GM12878 (cell line): ENCODE results near the gene NUDCD2. TPM values are rescaled to one million over a fixed set of nuclear protein-coding genes. Genes with fewer than 3 reads are reported as not detected.

Experiments
- ATAC-seq: fragments of 200-7000 bp; cut with Tn5 transposase; 3 replicates; pipeline ENCODE4 v1.9.1; 2020; ENCODE audit warnings: mild to moderate bottlenecking, moderate library complexity
- BruUV-seq: library from RNA; stranded (reverse); fragments of 400-500 nt; replicated peaks from 2 replicates; lab custom pipeline; 2021; lab: Mats Ljungman, UMichigan
- CTCF ChIA-PET: fragments of 300-600 bp; sonication (Branson Sonifier 250); formaldehyde crosslinking; extraction: SDS; loops from one replicate; lab custom pipeline; 2021; ENCODE audit warnings: inconsistent platforms; lab: Yijun Ruan, JAX
- POLR2A ChIA-PET: fragments of 350-600 bp; formaldehyde crosslinking; extraction: SDS; loops from one replicate; lab custom pipeline; 2021; ENCODE audit warnings: inconsistent platforms; lab: Charles Lee
- RAD21 ChIA-PET: fragments of 300-600 bp; sonication (Branson Sonifier 250); formaldehyde crosslinking; loops from one replicate; lab custom pipeline; 2023; ENCODE audit warnings: antibody characterized with exemption; ENCODE audit not compliant: unreplicated experiment; lab: Charles Lee
- SMC1A ChIA-PET: fragments of 300-600 bp; sonication (Branson Sonifier 250); formaldehyde crosslinking; loops from one replicate; lab custom pipeline; 2023; ENCODE audit not compliant: unreplicated experiment, uncharacterized antibody; lab: Charles Lee
- DNase-seq: peaks from one replicate; pipeline ENCODE4 v3.0.0-alpha.2; 2011; ENCODE audit warnings: low read depth, low spot score
- FAIRE-seq: peaks from 3 replicates; lab custom pipeline; 2011; peaks lifted over from hg19 to GRCh38; lab: Jason Lieb, UNC
- H2AFZ ChIP-seq: 2 replicates; pipeline ENCODE4 v1.6.0; 2011; ENCODE audit warnings: low read depth, low read length, control low read depth; ENCODE audit not compliant: control insufficient read depth
- H3K27ac ChIP-seq: 2 replicates; pipeline ENCODE4 v1.5.1; 2011; ENCODE audit warnings: control low read depth; ENCODE audit not compliant: control insufficient read depth, insufficient read depth
- H3K27me3 ChIP-seq, 2 experiments: replicated peaks in 1 of 2; 2 replicates each; pipeline versions ENCODE4 v1.6.0 to v1.6.1; 2011; ENCODE audit warnings: low read length in 1 of 2; ENCODE audit not compliant: control insufficient read depth in 2 of 2, insufficient read depth in 2 of 2
- H3K36me3 ChIP-seq, 2 experiments: 2 replicates each; pipeline ENCODE4 v1.5.1; 2011; ENCODE audit warnings: low read length in 1 of 2; ENCODE audit not compliant: control insufficient read depth in 2 of 2, insufficient read depth in 2 of 2
- H3K4me1 ChIP-seq: 2 replicates; pipeline ENCODE4 v1.6.1; 2011; ENCODE audit warnings: mild to moderate bottlenecking, low read length, moderate library complexity, mixed read lengths; ENCODE audit not compliant: control insufficient read depth, insufficient read depth
- H3K4me2 ChIP-seq: 2 replicates; pipeline ENCODE4 v1.6.0; 2011; ENCODE audit warnings: control low read depth; ENCODE audit not compliant: control insufficient read depth, insufficient read depth
- H3K4me3 ChIP-seq: fragments of 200-600 bp; sonication (generic); 2 replicates; pipeline ENCODE4 v1.5.1; 2016
- H3K79me2 ChIP-seq: 2 replicates; pipeline ENCODE4 v1.6.0; 2011; ENCODE audit warnings: low read length; ENCODE audit not compliant: control insufficient read depth, insufficient read depth
- H3K9ac ChIP-seq: 2 replicates; pipeline ENCODE4 v1.8.0; 2011; ENCODE audit warnings: low read length, control low read depth, mixed read lengths; ENCODE audit not compliant: control insufficient read depth, insufficient read depth
- H3K9me3 ChIP-seq: replicated peaks from 3 replicates; pipeline ENCODE4 v1.5.1; 2011; ENCODE audit warnings: mild to moderate bottlenecking, low read length; ENCODE audit not compliant: control insufficient read depth, insufficient read depth
- H4K20me1 ChIP-seq: 2 replicates; pipeline ENCODE4 v1.6.0; 2011; ENCODE audit not compliant: control insufficient read depth, insufficient read depth
- KDM1A ChIP-seq: fragments of 200-600 bp; sonication (generic); IDR thresholded peaks from 2 replicates; pipeline ENCODE4 v1.6.1; 2016; ENCODE audit warnings: borderline replicate concordance
- KLF5 ChIP-seq: fragments of 450-650 bp; IDR thresholded peaks from 2 replicates; pipeline ENCODE4 v1.6.1; 2014; ENCODE audit warnings: mild to moderate bottlenecking; ENCODE audit not compliant: partially characterized antibody
- MXI1 ChIP-seq: fragments of 150-350 bp; IDR thresholded peaks from 2 replicates; pipeline ENCODE4 v1.6.1; 2011; ENCODE audit warnings: low read depth, mild to moderate bottlenecking, inconsistent platforms, low read length, improper control_type of control experiment
- POLR2AphosphoS2 ChIP-seq: IDR thresholded peaks from 2 replicates; pipeline ENCODE4 v1.6.1; 2011; ENCODE audit warnings: low read depth, mild to moderate bottlenecking, low read length, improper control_type of control experiment, moderate library complexity
- POLR2AphosphoS5 ChIP-seq: IDR thresholded peaks from 2 replicates; pipeline ENCODE4 v1.6.1; 2011; ENCODE audit warnings: mild to moderate bottlenecking, low read length, inconsistent platforms
- RCOR1 ChIP-seq: conservative IDR thresholded peaks from 2 replicates; pipeline ENCODE4 v1.6.1; 2012; ENCODE audit warnings: low read depth, low read length, improper control_type of control experiment
- RUNX3 ChIP-seq: IDR thresholded peaks from 2 replicates; pipeline ENCODE4 v1.6.1; 2012; ENCODE audit warnings: low read length, inconsistent platforms
- STAT3 ChIP-seq: IDR thresholded peaks from 2 replicates; pipeline ENCODE4 v1.6.1; 2011; ENCODE audit warnings: low read depth, low read length, improper control_type of control experiment
- SUZ12 ChIP-seq: fragments of 200-600 bp; sonication (generic); IDR thresholded peaks from one replicate; pipeline ENCODE4 v1.6.1; 2018; ENCODE audit warnings: antibody characterized with exemption, mild to moderate bottlenecking; ENCODE audit not compliant: unreplicated experiment
- TCF7 ChIP-seq: IDR thresholded peaks from 2 replicates; pipeline ENCODE4 v1.6.1; 2014; ENCODE audit warnings: antibody characterized with exemption, borderline replicate concordance
- YY1 ChIP-seq: IDR thresholded peaks from 2 replicates; pipeline ENCODE4 v1.6.1; 2011; ENCODE audit warnings: low read depth, mild to moderate bottlenecking, low read length
- ZNF217 ChIP-seq: fragments of 450-650 bp; IDR thresholded peaks from 2 replicates; pipeline ENCODE4 v1.6.1; 2017; ENCODE audit warnings: antibody characterized with exemption, mild to moderate bottlenecking
- in situ Hi-C: fragments of 300-500 bp; cut with MboI; formaldehyde crosslinking; loops from 9 replicates; pipeline ENCODE4 v1.14.3; 2018; ENCODE audit warnings: mixed read lengths
- intact Hi-C: fragments of 100-400 bp; cut with micrococcal nuclease; formaldehyde crosslinking; loops from one replicate; pipeline ENCODE4 v1.14.2; 2022; ENCODE audit not compliant: unreplicated experiment
- polyA plus RNA-seq, 11 experiments: library from polyadenylated mRNA; depleted of rRNA in 4 of 11; unstranded in 6 of 11; stranded (reverse) in 5 of 11; fragments of >200 nt; fragmentation: Nextera tagmentation in 4 of 11; fragmentation: Illumina TruSeq in 1 of 11; extraction: Ambion mirVana in 4 of 11; extraction: Trizol in 1 of 11; gene quantifications; 1 replicate in 1 of 11; 2 replicates in 10 of 11; pipeline versions ENCODE4 v1.2.1 to v1.2.3, GENCODE V29; 2011 to 2016; ENCODE audit warnings: inconsistent platforms in 2 of 11, missing spikeins in 2 of 11, low read depth in 1 of 11
- total RNA-seq, 4 experiments: library from RNA; depleted of rRNA in 3 of 4; stranded (reverse); fragments of >200 nt in 3 of 4; fragmentation: Illumina TruSeq in 1 of 4; extraction: Trizol in 1 of 4; gene quantifications; 2 replicates each; pipeline versions ENCODE4 v1.2.1 to v1.2.3, GENCODE V29; 2013 to 2021
- TF ChIP-seq, protein P1 (sequence below): IDR thresholded peaks from 2 replicates; pipeline ENCODE4 v1.6.1; 2011; ENCODE audit warnings: low read depth, low read length, improper control_type of control experiment, borderline replicate concordance
- TF ChIP-seq, protein P2 (sequence below): fragments of 450-650 bp; IDR thresholded peaks from 2 replicates; pipeline ENCODE4 v1.6.1; 2018; ENCODE audit warnings: borderline replicate concordance, mild to moderate bottlenecking; ENCODE audit not compliant: partially characterized antibody

NUDCD2 gene
- total and polyA plus RNA-seq, 10 of the 15 experiments (the other 5 are each of a cell fraction or from before 2014, with no cell fraction given) = 9.1 to 133 (median 24.6) TPM

GRCh38 chr5:163463063-163463435, 3.1 kb upstream of the NUDCD2 start:
- peaks cover 1 to 6% of the 10 kb centered on the region in 2 experiments; a peak in 3 of 4 replicates for H3K36me3 ChIP-seq
- H4K20me1 ChIP-seq = no peaks in the 10 kb centered on the region
- BruUV-seq = no TSS peak
- TF ChIP-seq KLF5 (no peak), RUNX3 (no peak), TCF7 (no peak), SUZ12 (no peak), POLR2AphosphoS2 (no peak), POLR2AphosphoS5 (no peak), MXI1 (no peak), STAT3 (no peak), ZNF217 (no peak), YY1 (no peak), RCOR1 (no peak), KDM1A (no peak)
- TF ChIP-seq, protein P1, sequence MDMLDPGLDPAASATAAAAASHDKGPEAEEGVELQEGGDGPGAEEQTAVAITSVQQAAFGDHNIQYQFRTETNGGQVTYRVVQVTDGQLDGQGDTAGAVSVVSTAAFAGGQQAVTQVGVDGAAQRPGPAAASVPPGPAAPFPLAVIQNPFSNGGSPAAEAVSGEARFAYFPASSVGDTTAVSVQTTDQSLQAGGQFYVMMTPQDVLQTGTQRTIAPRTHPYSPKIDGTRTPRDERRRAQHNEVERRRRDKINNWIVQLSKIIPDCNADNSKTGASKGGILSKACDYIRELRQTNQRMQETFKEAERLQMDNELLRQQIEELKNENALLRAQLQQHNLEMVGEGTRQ = no peak
- TF ChIP-seq, protein P2, sequence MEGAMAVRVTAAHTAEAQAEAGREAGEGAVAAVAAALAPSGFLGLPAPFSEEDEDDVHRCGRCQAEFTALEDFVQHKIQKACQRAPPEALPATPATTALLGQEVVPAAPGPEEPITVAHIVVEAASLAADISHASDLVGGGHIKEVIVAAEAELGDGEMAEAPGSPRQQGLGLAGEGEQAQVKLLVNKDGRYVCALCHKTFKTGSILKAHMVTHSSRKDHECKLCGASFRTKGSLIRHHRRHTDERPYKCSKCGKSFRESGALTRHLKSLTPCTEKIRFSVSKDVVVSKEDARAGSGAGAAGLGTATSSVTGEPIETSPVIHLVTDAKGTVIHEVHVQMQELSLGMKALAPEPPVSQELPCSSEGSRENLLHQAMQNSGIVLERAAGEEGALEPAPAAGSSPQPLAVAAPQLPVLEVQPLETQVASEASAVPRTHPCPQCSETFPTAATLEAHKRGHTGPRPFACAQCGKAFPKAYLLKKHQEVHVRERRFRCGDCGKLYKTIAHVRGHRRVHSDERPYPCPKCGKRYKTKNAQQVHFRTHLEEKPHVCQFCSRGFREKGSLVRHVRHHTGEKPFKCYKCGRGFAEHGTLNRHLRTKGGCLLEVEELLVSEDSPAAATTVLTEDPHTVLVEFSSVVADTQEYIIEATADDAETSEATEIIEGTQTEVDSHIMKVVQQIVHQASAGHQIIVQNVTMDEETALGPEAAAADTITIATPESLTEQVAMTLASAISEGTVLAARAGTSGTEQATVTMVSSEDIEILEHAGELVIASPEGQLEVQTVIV = no peak
- no peak overlapping the region for H3K9ac ChIP-seq
- H3K27ac ChIP-seq = peak overlapping the region; percentile 89; the same call in 1 of the 2 replicates
- SMC1A ChIA-PET = interaction anchor here (0.6 to 9.3 kb wide), 2 partner anchors 22 to 40 kb away, joined by 3 to 142 read pairs; partner anchors contain the start of gene CCNG1
- peaks cover 64% of the 10 kb centered on the region for H3K79me2 ChIP-seq
- POLR2A ChIA-PET = interaction anchor here (0.6 to 4.9 kb wide), 4 partner anchors 10 to 45 kb away, joined by 4 to 61 read pairs (median 24); partner anchors contain the start of gene MAT2B
- ATAC-seq (no peak), DNase-seq (no peak), FAIRE-seq (no peak)
- no peaks in the 10 kb centered on the region for H3K9me3 ChIP-seq
- intact Hi-C loops = no loop called here
- H3K27me3 ChIP-seq = no peaks in the 10 kb centered on the region
- peak overlapping the region; percentile 40 for H2AFZ ChIP-seq
- H3K4me2 ChIP-seq = peak overlapping the region; percentile 95
- H3K4me3 ChIP-seq = peak overlapping the region; percentile 49; the same call in 1 of the 2 replicates
- in situ Hi-C loops = no loop called here
- CTCF ChIA-PET = interaction anchor here (0.6 to 1.6 kb wide), 3 partner anchors 8 to 577 kb away, joined by 3 to 9 read pairs (median 4); partner anchors contain the start of gene MAT2B
- H3K4me1 ChIP-seq = no peaks in the 10 kb centered on the region; the same call in 1 of the 2 replicates
- RAD21 ChIA-PET = interaction anchor here (6.2 kb wide), 1 partner anchor 23 kb away, joined by 78 read pairs; the partner anchor contains the start of gene CCNG1
